ENCODE data around the gene INHBE. TPM values are rescaled to one million over a fixed set of nuclear protein-coding genes. Genes with fewer than 3 reads are reported as not detected.

Gene INHBE
- total RNA-seq, 4 donors from 2014 or later, result not detected

Small RNAs within 50 kb of the gene (small RNA-seq; reads per million reads assigned to genes)
- not detected for gene RNU6-879P

Other genes starting within 250 kb of the INHBE start
- gene NXPH4, start 238.5 kb upstream of the INHBE start, total RNA-seq, result 1 to 10 TPM in 1 of 4 donors, not detected in 3; 4.2 TPM
- 10 to 100 TPM; 18.4 to 77.3 (median 32.6) TPM for gene SHMT2, start 225.6 kb upstream of the INHBE start, total RNA-seq
- gene STAC3, start 204.1 kb upstream of the INHBE start, total RNA-seq, result 1 to 10 TPM in 3 of 4 donors, not detected in 1; 1.7 to 5.0 (median 3.6) TPM
- 10 to 100 TPM; 31.0 to 51.9 (median 41.6) TPM for gene R3HDM2, start 24.3 kb upstream of the INHBE start, total RNA-seq
- gene INHBC, start 20.5 kb upstream of the INHBE start, total RNA-seq, result not detected
- 10 to 100 TPM; 16.2 to 61.0 (median 38.7) TPM for gene GLI1, start 4.5 kb downstream of the INHBE start, total RNA-seq
- 10 to 100 TPM in 2 of 4 donors, 1 to 10 TPM in 2; 5.2 to 40.5 (median 11.6) TPM for gene ARHGAP9, start 24.6 kb downstream of the INHBE start, total RNA-seq
- gene MARS1, start 32.8 kb downstream of the INHBE start, total RNA-seq, result 100 to 1,000 TPM in 1 of 4 donors, 10 to 100 TPM in 3; 53.5 to 101 (median 74.2) TPM
- gene DDIT3, start 65.2 kb downstream of the INHBE start, total RNA-seq, result 10 to 100 TPM; 35.2 to 49.2 (median 42.1) TPM
- 10 to 100 TPM; 23.0 to 49.2 (median 40.9) TPM for gene MBD6, start 67.5 kb downstream of the INHBE start, total RNA-seq
- gene DCTN2, start 91.9 kb downstream of the INHBE start, total RNA-seq, result 100 to 1,000 TPM in 3 of 4 donors, 10 to 100 TPM in 1; 92.9 to 138 (median 130) TPM
- gene KIF5A, start 94.7 kb downstream of the INHBE start, total RNA-seq, result 1 to 10 TPM; 1.9 to 4.8 (median 2.9) TPM
- 10 to 100 TPM; 29.5 to 67.7 (median 35.9) TPM for gene PIP4K2C, start 135.9 kb downstream of the INHBE start, total RNA-seq
- gene DTX3, start 149.5 kb downstream of the INHBE start, total RNA-seq, result 10 to 100 TPM; 19.0 to 33.1 (median 28.1) TPM
- gene ARHGEF25, start 156.1 kb downstream of the INHBE start, total RNA-seq, result 10 to 100 TPM; 31.2 to 91.2 (median 48.8) TPM
- gene B4GALNT1, start 177.9 kb downstream of the INHBE start, total RNA-seq, result 10 to 100 TPM; 14.5 to 43.8 (median 16.8) TPM
- gene OS9, start 238.8 kb downstream of the INHBE start, total RNA-seq, result 100 to 1,000 TPM; 185 to 288 (median 224) TPM